ENCODE measurements around the gene LRRC28.

GRCh38 chr15:99424978-99425656 is 173.8 kb downstream of the LRRC28 start:
- TF ChIP-seq POLR2A (IDR thresholded peaks at IDR 0.05; ENCODE audit: low read depth, low read length) = no peak
- no peak for TF ChIP-seq TAF1 (IDR thresholded peaks at IDR 0.05; ENCODE audit: borderline replicate concordance, low read depth, low read length)
